Adrenal gland (tissue), 12 donors: ENCODE measurements around the gene BTBD19. TPM values are rescaled to one million over a fixed set of nuclear protein-coding genes. Genes with fewer than 3 reads are reported as not detected.
A peak's percentile ranks its signal among the peaks of the same experiment; 100 is the strongest.

Experiments used
- DNase-seq, 7 donors: peaks; one replicate each; pipeline ENCODE4 v3.0.0-alpha.2; 2019 to 2020
- H3K27ac ChIP-seq, 5 donors: fragments of 200-600 bp; sonication (generic) in 4 of 5; 1 replicate in 3 of 5; 2 replicates in 2 of 5; pipeline versions ENCODE4 v1.5.1 to v1.8.0; 2016 to 2020; ENCODE audit warnings: mild to moderate bottlenecking in 1 of 5
- H3K27me3 ChIP-seq: fragments of 200-600 bp; 2 replicates; pipeline ENCODE4 v1.8.0; 2021
- H3K36me3 ChIP-seq, 2 donors: fragments of 200-600 bp; replicated peaks in 1 of 2; 1 replicate in 1 of 2; 2 replicates in 1 of 2; pipeline versions ENCODE4 v1.5.1 to v1.8.0; 2018 to 2022
- H3K4me1 ChIP-seq, 2 donors: fragments of 200-600 bp; replicated peaks in 1 of 2; 1 replicate in 1 of 2; 2 replicates in 1 of 2; pipeline versions ENCODE4 v1.5.1 to v1.8.0; 2018 to 2021
- H3K4me3 ChIP-seq, 4 donors: fragments of 200-600 bp; sonication (generic) in 3 of 4; one replicate each; pipeline ENCODE4 v1.5.1; 2016 to 2018
- H3K9me3 ChIP-seq, 3 donors: fragments of 200-600 bp; sonication (generic) in 1 of 3; replicated peaks in 1 of 3; 1 replicate in 2 of 3; 2 replicates in 1 of 3; pipeline versions ENCODE4 v1.5.1 to v1.8.0; 2016 to 2021
- CTCF ChIP-seq, 6 experiments: fragments of 450-650 bp in 4 of 6; fragments of 200-600 bp in 2 of 6; sonication (generic) in 1 of 6; IDR thresholded peaks; 1 replicate in 5 of 6; 2 replicates in 1 of 6; pipeline versions ENCODE4 v1.5.1 to v1.8.0; 2016 to 2021; ENCODE audit warnings: antibody characterized with exemption in 6 of 6, mild to moderate bottlenecking in 2 of 6, moderate library complexity in 1 of 6
- POLR2A ChIP-seq, 2 donors: fragments of 450-650 bp; IDR thresholded peaks; one replicate each; pipeline ENCODE4 v1.6.1; 2017; ENCODE audit warnings: antibody characterized with exemption in 2 of 2, mild to moderate bottlenecking in 2 of 2, moderate library complexity in 1 of 2
- WGBS, 4 donors: extraction: QIAGEN DNeasy Blood & Tissue Kit in 2 of 4; methylation state at CpG; one replicate each; pipeline versions ENCODE4 v1.1.5 to v1.1.7; 2013 to 2017; 5-methylcytosine and 5-hydroxymethylcytosine counted together
- intact Hi-C, 2 donors: fragments of 100-400 bp; cut with DNase I; formaldehyde crosslinking; loops; one replicate each; pipeline versions ENCODE4 v1.14.1 to v1.15.0; 2022 to 2023
- polyA plus RNA-seq, 3 donors: library from polyadenylated mRNA; stranded (reverse); fragments of 200-250 nt in 2 of 3; fragments of 350-450 nt in 1 of 3; fragmentation: Illumina TruSeq in 1 of 3; extraction: RNeasy Lipid Tissue Mini Kit (QIAGEN cat#74804) in 1 of 3; gene quantifications; one replicate each; pipeline ENCODE4 v1.2.3, GENCODE V29; 2013 to 2014
- total RNA-seq, 9 donors: library from RNA; depleted of rRNA in 4 of 9; stranded (reverse); fragments of >200 nt in 4 of 9; fragments of 120-200 nt in 1 of 9; fragmentation: NEBNext Ultra II Directional in 1 of 9; extraction: Animal tissue kit (Norgen Biotek cat#: 25700) in 1 of 9; gene quantifications; one replicate each; pipeline versions ENCODE4 v1.1.0 to v1.2.4, GENCODE V29; 2013 to 2023
- donor health status: healthy with polysubstance abuse.
- donor health status: Bipolar disorder and iron deficiency.
- donor health status: DM: yes; HTN: yes; CAD: no.
- donor health status: DM: no; HTN: no; CAD: no.
- donor health status: DM: no; HTN: no; CAD: no.
- donor health status: DM: yes; HTN: yes; CAD: no.

BTBD19 gene
- total and polyA plus RNA-seq, 12 donors, result 4.8 to 67.2 (median 21.3) TPM

- TF ChIP-seq POLR2A (IDR thresholded peaks at IDR 0.05) (no peak), CTCF (IDR thresholded peaks at IDR 0.05) (no peak)
- WGBS, 4 donors, result 0 to 45% (median 12%) methylated on average over 1 of the region's 1 CpG
- DNase-seq, result peak in 3 of 7 donors; percentile 60 to 63 (median 62)
Measured at GRCh38 chr1:44847845-44848244, 39.5 kb downstream of the BTBD19 start.

GRCh38 chr1:44848456-44849181 lies 40.3 kb downstream of the BTBD19 start:
- no peak for DNase-seq
- no peaks in the 10 kb centered on the region for H3K9me3 ChIP-seq
- no peaks in the 10 kb centered on the region for H3K36me3 ChIP-seq
- H3K4me3 ChIP-seq, result no peak overlapping the region
- no peaks in the 10 kb centered on the region for H3K27me3 ChIP-seq
- 76 to 86% (median 80%) methylated on average over 7 of the region's 7 CpGs for WGBS, 4 donors
- TF ChIP-seq CTCF (IDR thresholded peaks at IDR 0.05), result no peak
- TF ChIP-seq POLR2A (IDR thresholded peaks at IDR 0.05), result no peak
- H3K27ac ChIP-seq, result peak overlapping the region in 1 of 5 donors; percentile 44
- intact Hi-C loops, result loop anchor here in 1 of 2 donors (5.0 kb wide), 1 partner anchor 139 kb away; the partner anchor contains the start of gene EIF2B3
- peaks cover 0 to 26% of the 10 kb centered on the region in 2 donors for H3K4me1 ChIP-seq

More at GRCh38 chr1:44847845-44848244, 39.5 kb downstream of the BTBD19 start:
- Histone ChIP-seq H3K36me3 (no peaks in the 10 kb centered on the region), H3K4me1 (peaks cover under 1 to 29% of the 10 kb centered on the region in 2 donors), H3K9me3 (no peaks in the 10 kb centered on the region), H3K4me3 (no peak overlapping the region), H3K27ac (peak overlapping the region in 1 of 5 donors; percentile 44), H3K27me3 (no peaks in the 10 kb centered on the region)
- intact Hi-C loops, result loop anchor here in 1 of 2 donors (5.0 kb wide), 1 partner anchor 139 kb away; the partner anchor contains the start of gene EIF2B3

DNA sequence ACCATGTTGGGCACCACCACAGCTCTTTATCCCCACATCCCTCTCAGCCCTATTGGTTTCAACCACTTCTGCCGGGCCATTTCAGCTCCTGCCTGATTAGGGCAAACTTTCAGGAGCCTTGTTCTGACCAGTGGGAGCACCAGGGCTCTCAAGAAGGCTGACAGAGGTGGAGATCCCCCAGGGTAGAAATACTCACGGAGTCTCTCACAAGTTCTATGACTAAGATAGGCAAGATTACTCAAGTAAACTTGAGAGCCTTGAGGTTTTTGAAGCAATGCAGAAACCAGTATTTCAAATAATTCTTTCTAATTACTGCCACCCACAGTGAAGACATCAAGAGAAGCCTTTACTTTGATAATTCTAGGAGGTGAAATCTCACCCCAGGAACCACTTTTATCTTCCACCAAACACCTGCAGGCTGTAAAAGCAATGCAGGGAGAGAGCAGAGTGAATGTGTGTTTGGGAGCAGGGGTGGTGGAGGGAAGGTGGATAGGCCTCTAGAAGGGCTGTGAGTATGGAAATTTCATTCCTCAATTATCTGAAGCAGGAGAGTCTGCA lies 41.3 kb downstream of the BTBD19 start:
- Histone ChIP-seq H3K4me1 (peaks cover 0 to 26% of the 10 kb centered on the region in 2 donors), H3K9me3 (no peaks in the 10 kb centered on the region), H3K4me3 (no peak overlapping the region), H3K27me3 (no peaks in the 10 kb centered on the region), H3K36me3 (no peaks in the 10 kb centered on the region), H3K27ac (peak overlapping the region in 2 of 5 donors; percentile 44)
- no peak for DNase-seq
- TF ChIP-seq CTCF (IDR thresholded peaks at IDR 0.05), result no peak
- no peak for TF ChIP-seq POLR2A (IDR thresholded peaks at IDR 0.05)
- 82 to 100% (median 86%) methylated on average over 2 of the region's 2 CpGs for WGBS, 4 donors
- intact Hi-C loops, result loop anchor here in 1 of 2 donors (5.0 kb wide), 1 partner anchor 138 kb away; the partner anchor contains the start of gene EIF2B3

DNA sequence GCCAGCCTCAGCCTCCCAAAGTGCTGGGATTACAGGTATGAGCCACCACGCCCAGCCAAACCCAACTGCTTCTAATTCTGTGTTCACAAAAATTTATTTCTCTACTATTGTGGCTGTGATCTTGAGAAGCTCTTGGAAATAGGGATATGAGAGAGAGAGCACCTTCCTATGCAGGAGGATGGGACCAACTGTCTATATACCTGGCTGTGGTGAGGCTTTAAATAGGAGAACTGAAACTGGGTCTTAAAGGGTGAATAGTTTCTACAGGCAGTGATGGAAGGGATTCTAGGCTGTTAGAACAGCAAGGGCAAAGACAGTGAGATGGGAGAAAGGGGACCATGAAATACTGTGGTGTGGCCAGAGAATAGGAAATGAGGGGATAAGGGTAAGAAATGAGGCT lies 43.0 kb downstream of the BTBD19 start:
- no peaks in the 10 kb centered on the region for H3K36me3 ChIP-seq
- no peak for DNase-seq
- WGBS, 4 donors, result 91 to 100% (median 93%) methylated on average over 1 of the region's 1 CpG
- H3K27me3 ChIP-seq, result no peaks in the 10 kb centered on the region
- TF ChIP-seq CTCF (IDR thresholded peaks at IDR 0.05) (no peak), POLR2A (IDR thresholded peaks at IDR 0.05) (no peak)
- peaks cover 0 to 26% of the 10 kb centered on the region in 2 donors for H3K4me1 ChIP-seq
- no peaks in the 10 kb centered on the region for H3K9me3 ChIP-seq
- H3K4me3 ChIP-seq, result no peak overlapping the region
- H3K27ac ChIP-seq, result no peak overlapping the region
- intact Hi-C loops, result no loop called here
